ENCODE measurements around the gene SLC16A13. TPM values are rescaled to one million over a fixed set of nuclear protein-coding genes. Genes with fewer than 3 reads are reported as not detected.

Gene SLC16A13
- total and polyA plus RNA-seq, 2 of the 8 experiments (the other 6 are each of a cell fraction or from before 2014, with no cell fraction given): 5.4 to 5.8 TPM

DNA sequence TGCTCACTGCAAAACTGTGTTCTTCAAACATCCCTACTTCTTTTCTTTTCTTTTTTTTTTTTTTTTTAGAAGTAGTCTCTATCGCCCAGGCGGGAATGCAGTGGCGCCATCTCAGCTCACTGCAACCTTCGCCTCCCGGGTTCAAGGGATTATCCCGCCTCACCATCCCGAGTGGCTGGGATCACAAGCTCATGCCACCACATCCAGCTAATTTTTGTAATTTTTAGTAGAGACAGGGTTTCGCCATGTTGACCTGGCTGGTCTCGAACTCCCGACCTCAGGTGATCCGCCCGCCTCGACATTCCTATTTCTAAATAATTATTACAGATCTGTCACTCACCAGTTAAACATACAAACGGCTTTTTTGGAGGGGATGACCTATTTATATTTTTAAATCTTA lies 24.4 kb upstream of the SLC16A13 start:
- peak overlapping the region; percentile 86 to 100 (median 88) for H3K4me3 ChIP-seq (ENCODE audit: extremely low read depth in 1 of 4, insufficient read depth in 2 of 4, low read depth in 3 of 4, low read length in 4 of 4)
- no peak overlapping the region for H4K91ac ChIP-seq (replicated peaks; ENCODE audit: insufficient read length, low read length)
- H2AFZ ChIP-seq (ENCODE audit: low read length): no peak overlapping the region
- no peak overlapping the region for H2BK15ac ChIP-seq (ENCODE audit: low read length)
- H3K27ac ChIP-seq (ENCODE audit: low read depth, low read length): no peak overlapping the region
- H3K4me1 ChIP-seq (replicated peaks in 1 of 4; ENCODE audit: control insufficient read depth in 3 of 4, insufficient read depth in 4 of 4, low read length in 3 of 4): peaks cover 0 to 19% (median 11%) of the 10 kb centered on the region in 4 experiments; a peak in 6 of 7 replicates
- no peak overlapping the region for H3K14ac ChIP-seq (ENCODE audit: insufficient read length)
- H4K20me1 ChIP-seq (replicated peaks in 1 of 2; ENCODE audit: control insufficient read depth in 1 of 2, insufficient read depth in 2 of 2, low read length in 2 of 2): peaks cover 4 to 5% of the 10 kb centered on the region in 2 experiments
- no peak overlapping the region for H3K56ac ChIP-seq (replicated peaks; ENCODE audit: insufficient read length, low read depth, low read length)
- H2BK5ac ChIP-seq (ENCODE audit: low read depth, low read length): no peak overlapping the region
- CTCF ChIA-PET (ENCODE audit: partially characterized antibody): interaction anchor here (1.5 kb wide), 1 partner anchor 10 kb away, joined by 8 read pairs; no protein-coding TSS in a partner anchor
- TF ChIP-seq KDM5A (IDR thresholded peaks at IDR 0.05; ENCODE audit: low read length): no peak
- TF ChIP-seq TBP (IDR thresholded peaks at IDR 0.05; ENCODE audit: low read depth, low read length): no peak
- no peak for TF ChIP-seq SP4 (IDR thresholded peaks at IDR 0.05; ENCODE audit: low read length)
- H3K9me3 ChIP-seq (ENCODE audit: insufficient read depth in 2 of 2, low read depth in 1 of 2, low read length in 1 of 2): no peaks in the 10 kb centered on the region
- no peak overlapping the region for H3K9ac ChIP-seq (replicated peaks in 1 of 4; ENCODE audit: extremely low read depth in 1 of 4, low read depth in 3 of 4, low read length in 3 of 4)
- FAIRE-seq (no peak), DNase-seq (ENCODE audit: low read depth in 1 of 2, low spot score in 2 of 2) (no peak)
- no peak overlapping the region for H3K18ac ChIP-seq (ENCODE audit: extremely low read depth, low read length)
- no peak overlapping the region for H3K4ac ChIP-seq (replicated peaks; ENCODE audit: insufficient read length, low read depth, low read length)
- no peak overlapping the region for H4K5ac ChIP-seq (ENCODE audit: insufficient read length, low read depth, low read length)
- no peaks in the 10 kb centered on the region; a peak in 1 of 8 replicates for H3K36me3 ChIP-seq (ENCODE audit: control insufficient read depth in 2 of 4, insufficient read depth in 4 of 4, low read length in 3 of 4)
- no peaks in the 10 kb centered on the region for H3K27me3 ChIP-seq (replicated peaks in 1 of 4; ENCODE audit: control insufficient read depth in 3 of 4, extremely low read depth in 1 of 4, insufficient read depth in 3 of 4, low read length in 3 of 4)
- H2BK12ac ChIP-seq (ENCODE audit: low read depth, low read length): no peak overlapping the region
- H3K79me2 ChIP-seq (ENCODE audit: control insufficient read depth in 1 of 2, insufficient read depth in 2 of 2, low read length in 2 of 2): peaks cover 0 to 38% of the 10 kb centered on the region in 2 experiments; a peak in 3 of 4 replicates
- POLR2A ChIA-PET (ENCODE audit: partially characterized antibody): no interaction called here
- peaks cover 14% of the 10 kb centered on the region for H3K23me2 ChIP-seq (ENCODE audit: low read depth, low read length)
- WGBS, 2 experiments (ENCODE audit: extremely low coverage in 1 of 2, insufficient coverage in 1 of 2, insufficient read length in 1 of 2, insufficient replicate concordance in 2 of 2, low coverage in 1 of 2, low lambda C conversion rate in 2 of 2, missing lambda C conversion rate in 1 of 2): 66% methylated on average over 11 of the region's 14 CpGs; no CpG with 5 or more reads in 1 of the 2 experiments
- H3K4me2 ChIP-seq (ENCODE audit: insufficient read depth in 1 of 2, low read depth in 2 of 2, low read length in 2 of 2): peak overlapping the region; percentile 66 to 96; a peak in 3 of 4 replicates
- peaks cover 7% of the 10 kb centered on the region; the same call in 1 of the 2 replicates for H3K79me1 ChIP-seq (ENCODE audit: low read depth, low read length)
- H4K8ac ChIP-seq (ENCODE audit: extremely low read depth, insufficient read depth, low read length): no peak overlapping the region
- no peak overlapping the region for H2BK20ac ChIP-seq (ENCODE audit: low read length)
- H3K23ac ChIP-seq (ENCODE audit: insufficient read length): no peak overlapping the region
- no peak overlapping the region for H2AK5ac ChIP-seq (ENCODE audit: low read depth, low read length)
- no peak overlapping the region for H2BK120ac ChIP-seq (replicated peaks; ENCODE audit: low read depth, low read length)

Measured in H1 (cell line).